H9 (cell line): ENCODE data around the gene INVS. TPM values are rescaled to one million over a fixed set of nuclear protein-coding genes. Genes with fewer than 3 reads are reported as not detected.
A peak's percentile ranks its signal among the peaks of the same experiment; 100 is the strongest.

Experiments used
- DNase-seq: peaks from one replicate; pipeline ENCODE4 v3.0.0-alpha.2; 2017
- H2AFZ ChIP-seq: one replicate; pipeline ENCODE4 v1.6.1; 2013; ENCODE audit warnings: mild to moderate bottlenecking, low read length, control low read depth, moderate library complexity
- H2AK5ac ChIP-seq: 2 replicates; pipeline ENCODE4 v1.6.1; 2013; ENCODE audit warnings: low read length, control low read depth, mixed read lengths; ENCODE audit not compliant: insufficient read length
- H2BK120ac ChIP-seq: one replicate; pipeline ENCODE4 v1.6.1; 2013; ENCODE audit warnings: low read depth, mild to moderate bottlenecking, low read length, control low read depth, inconsistent platforms; ENCODE audit not compliant: poor library complexity, severe bottlenecking
- H2BK12ac ChIP-seq: 2 replicates; pipeline ENCODE4 v1.6.1; 2013; ENCODE audit warnings: low read length, control low read depth, mixed read lengths, low read depth; ENCODE audit not compliant: insufficient read length
- H2BK15ac ChIP-seq: 2 replicates; pipeline ENCODE4 v1.6.1; 2013; ENCODE audit warnings: low read depth, low read length, control low read depth
- H2BK20ac ChIP-seq: one replicate; pipeline ENCODE4 v1.6.1; 2013; ENCODE audit warnings: low read depth, mild to moderate bottlenecking, low read length, control low read depth, inconsistent platforms; ENCODE audit not compliant: poor library complexity, severe bottlenecking
- H2BK5ac ChIP-seq: 2 replicates; pipeline ENCODE4 v1.6.1; 2013; ENCODE audit warnings: low read length, control low read depth, mixed read lengths; ENCODE audit not compliant: insufficient read length
- H3K14ac ChIP-seq: 2 replicates; pipeline ENCODE4 v1.6.1; 2013; ENCODE audit warnings: low read length, control low read depth; ENCODE audit not compliant: insufficient read depth
- H3K18ac ChIP-seq: 2 replicates; pipeline ENCODE4 v1.6.1; 2013; ENCODE audit warnings: low read depth, mild to moderate bottlenecking, mixed read lengths, low read length, control low read depth; ENCODE audit not compliant: insufficient read length
- H3K23ac ChIP-seq: 2 replicates; pipeline ENCODE4 v1.6.1; 2013; ENCODE audit warnings: low read length, control low read depth, mixed read lengths, low read depth; ENCODE audit not compliant: insufficient read length
- H3K23me2 ChIP-seq: 2 replicates; pipeline ENCODE4 v1.6.1; 2013; ENCODE audit warnings: low read depth, mild to moderate bottlenecking, mixed read lengths, low read length, control low read depth; ENCODE audit not compliant: insufficient read length, poor library complexity, severe bottlenecking
- H3K27ac ChIP-seq: 2 replicates; pipeline ENCODE4 v1.5.1; 2013; ENCODE audit warnings: low read length, control low read depth, mixed read lengths, low read depth; ENCODE audit not compliant: insufficient read length
- H3K27me3 ChIP-seq: 2 replicates; pipeline ENCODE4 v1.6.1; 2013; ENCODE audit warnings: low read length, control low read depth, inconsistent platforms; ENCODE audit not compliant: insufficient read depth
- H3K4ac ChIP-seq: 2 replicates; pipeline ENCODE4 v1.6.1; 2013; ENCODE audit warnings: low read depth, mild to moderate bottlenecking, control low read depth, inconsistent platforms, low read length, moderate library complexity
- H3K4me1 ChIP-seq: 2 replicates; pipeline ENCODE4 v1.6.1; 2013; ENCODE audit warnings: low read length, control low read depth, inconsistent platforms; ENCODE audit not compliant: insufficient read depth
- H3K4me2 ChIP-seq: 2 replicates; pipeline ENCODE4 v1.6.1; 2013; ENCODE audit warnings: low read length, control low read depth, mixed read lengths; ENCODE audit not compliant: insufficient read length, insufficient read depth
- H3K56ac ChIP-seq: 2 replicates; pipeline ENCODE4 v1.6.1; 2013; ENCODE audit warnings: low read depth, mild to moderate bottlenecking, mixed read lengths, low read length, control low read depth; ENCODE audit not compliant: insufficient read length
- H3K79me1 ChIP-seq: 2 replicates; pipeline ENCODE4 v1.6.1; 2013; ENCODE audit warnings: low read depth, mild to moderate bottlenecking, moderate library complexity, low read length, control low read depth, inconsistent platforms; ENCODE audit not compliant: insufficient read depth, poor library complexity, severe bottlenecking
- H3K79me2 ChIP-seq: 2 replicates; pipeline ENCODE4 v1.6.1; 2013; ENCODE audit warnings: low read length, control low read depth, inconsistent platforms; ENCODE audit not compliant: insufficient read depth
- H3K9ac ChIP-seq: 2 replicates; pipeline ENCODE4 v1.6.1; 2013; ENCODE audit warnings: low read length, control low read depth, mixed read lengths; ENCODE audit not compliant: insufficient read length; ENCODE audit errors: extremely low read depth
- H3K9me3 ChIP-seq: one replicate; pipeline ENCODE4 v1.6.1; 2013; ENCODE audit warnings: low read depth, low read length, inconsistent platforms; ENCODE audit not compliant: control insufficient read depth
- H3T11ph ChIP-seq: one replicate; pipeline ENCODE4 v1.6.1; 2013; ENCODE audit warnings: mild to moderate bottlenecking, low read length, control low read depth, inconsistent platforms
- H4K20me1 ChIP-seq: one replicate; pipeline ENCODE4 v1.6.1; 2013; ENCODE audit not compliant: control insufficient read depth, insufficient read length, insufficient read depth
- H4K5ac ChIP-seq: 2 replicates; pipeline ENCODE4 v1.6.1; 2013; ENCODE audit warnings: low read depth, mild to moderate bottlenecking, mixed read lengths, low read length, control low read depth; ENCODE audit not compliant: insufficient read length
- H4K8ac ChIP-seq: replicated peaks from 2 replicates; pipeline ENCODE4 v1.6.1; 2013; ENCODE audit warnings: low read length, control low read depth, mixed read lengths, low read depth; ENCODE audit not compliant: insufficient read length
- H4K91ac ChIP-seq: 2 replicates; pipeline ENCODE4 v1.6.1; 2013; ENCODE audit warnings: low read depth, mild to moderate bottlenecking, moderate library complexity, mixed read lengths, low read length, control low read depth; ENCODE audit not compliant: insufficient read length
- H3K27ac Mint-ChIP-seq, 3 experiments: 2 replicates in 2 of 3; 3 replicates in 1 of 3; pipeline ENCODE4 v1.8.0; 2020 to 2021; ENCODE audit warnings: mixed read lengths in 3 of 3, mild to moderate bottlenecking in 1 of 3, moderate library complexity in 1 of 3
- H3K27me3 Mint-ChIP-seq: 2 replicates; pipeline ENCODE4 v1.8.0; 2021; ENCODE audit warnings: low read depth, mild to moderate bottlenecking, moderate library complexity, mixed read lengths
- H3K36me3 Mint-ChIP-seq, 3 experiments: 2 replicates in 2 of 3; 3 replicates in 1 of 3; pipeline ENCODE4 v1.8.0; 2020 to 2021; ENCODE audit warnings: low read depth in 3 of 3, mixed read lengths in 3 of 3; ENCODE audit not compliant: insufficient read depth in 1 of 3
- H3K4me1 Mint-ChIP-seq, 2 experiments: 2 replicates each; pipeline ENCODE4 v1.8.0; 2020; ENCODE audit warnings: mixed read lengths in 2 of 2
- H3K4me3 Mint-ChIP-seq, 2 experiments: 2 replicates in 1 of 2; 3 replicates in 1 of 2; pipeline ENCODE4 v1.8.0; 2020 to 2021; ENCODE audit warnings: mild to moderate bottlenecking in 2 of 2, mixed read lengths in 2 of 2, moderate library complexity in 1 of 2
- H3K9me3 Mint-ChIP-seq, 2 experiments: 2 replicates in 1 of 2; 3 replicates in 1 of 2; pipeline ENCODE4 v1.8.0; 2020; ENCODE audit warnings: mild to moderate bottlenecking in 2 of 2, mixed read lengths in 2 of 2, moderate library complexity in 1 of 2
- CTCF ChIP-seq: fragments of 200-600 bp; sonication (generic); conservative IDR thresholded peaks from 3 replicates; pipeline ENCODE4 v1.8.0; 2021; ENCODE audit warnings: antibody characterized with exemption, mild to moderate bottlenecking
- WGBS: extraction: QIAGEN DNeasy Blood & Tissue Kit; methylation state at CpG from one replicate; pipeline ENCODE4 v1.1.7; 2013; ENCODE audit warnings: missing lambda C conversion rate, low lambda C conversion rate, mixed read lengths; ENCODE audit not compliant: insufficient read length; ENCODE audit errors: extremely low coverage; 5-methylcytosine and 5-hydroxymethylcytosine counted together
- total RNA-seq: library from RNA; stranded (reverse); gene quantifications from 2 replicates; pipeline ENCODE4 v1.2.1, GENCODE V29; 2021

The INVS gene
- total RNA-seq, 1 experiment from 2014 or later = 7.5 TPM

DNA sequence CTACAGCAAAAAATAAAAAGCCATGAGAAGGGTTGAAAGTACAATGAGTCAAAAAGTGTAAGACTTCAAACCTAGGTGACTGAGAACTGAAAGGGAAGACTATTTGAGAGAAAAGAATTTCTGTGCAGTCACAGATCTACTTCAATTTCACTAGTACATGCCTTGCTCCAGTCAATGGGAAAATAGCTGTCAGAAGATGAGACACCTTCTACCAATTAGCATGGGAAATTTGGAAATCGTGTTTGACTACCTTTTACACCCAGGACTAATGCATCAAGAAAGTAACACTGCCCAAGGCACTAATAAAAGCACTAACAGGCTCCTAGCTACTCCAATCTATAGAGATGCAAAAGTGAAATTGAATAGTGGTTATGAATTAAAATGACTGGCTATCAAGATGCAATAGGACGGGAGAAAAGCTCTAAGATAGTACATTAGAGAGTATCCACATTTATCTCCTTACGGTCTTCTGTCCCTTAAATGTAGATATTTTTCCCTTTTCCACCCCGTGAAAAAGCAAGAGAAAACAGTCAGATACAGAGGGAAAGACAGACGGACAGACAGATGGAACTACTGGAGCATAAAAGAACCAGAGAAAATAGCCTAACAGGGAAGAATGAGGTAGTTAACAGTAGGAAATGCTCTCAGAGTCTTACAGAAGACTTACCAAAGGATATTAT lies 15.5 kb upstream of the INVS start:
- no peak for DNase-seq

More for the DNA sequence above, 15.5 kb upstream of the INVS start:
- Histone ChIP-seq H3K79me1 (no peaks in the 10 kb centered on the region), H2BK20ac (no peak overlapping the region), H4K91ac (no peak overlapping the region), H3K9ac (peak overlapping the region; percentile 2), H3T11ph (no peak overlapping the region), H2BK5ac (no peak overlapping the region), H2BK15ac (no peak overlapping the region), H3K4me1 (peaks cover 2% of the 10 kb centered on the region; the same call in 1 of the 2 replicates), H3K18ac (no peak overlapping the region), H2BK12ac (no peak overlapping the region), H2AK5ac (no peak overlapping the region), H3K79me2 (0 out of 2 replicates have a peak, but pooled peaks cover 1% of the 10 kb centered on the region), H3K56ac (no peak overlapping the region), H2AFZ (no peak overlapping the region), H4K20me1 (no peaks in the 10 kb centered on the region), H2BK120ac (no peak overlapping the region), H3K4ac (no peak overlapping the region), H3K9me3 (no peaks in the 10 kb centered on the region), H3K4me2 (no peak overlapping the region), H3K14ac (no peak overlapping the region), H3K23ac (no peak overlapping the region), H3K27me3 (no peaks in the 10 kb centered on the region), H4K5ac (no peak overlapping the region), H3K27ac (no peak overlapping the region), H4K8ac (no peak overlapping the region), H3K23me2 (no peaks in the 10 kb centered on the region)
- no peaks in the 10 kb centered on the region for H3K27me3 Mint-ChIP-seq
- no peaks in the 10 kb centered on the region for H3K9me3 Mint-ChIP-seq
- TF ChIP-seq CTCF = no peak
- no peaks in the 10 kb centered on the region; a peak in 1 of 7 replicates for H3K36me3 Mint-ChIP-seq
- peak overlapping the region in 1 of 3 experiments; percentile 7; a peak in 3 of 7 replicates for H3K27ac Mint-ChIP-seq
- H3K4me1 Mint-ChIP-seq = peaks cover 23 to 27% of the 10 kb centered on the region in 2 experiments
- no CpG with 5 or more reads among the region's 5 CpGs for WGBS
- H3K4me3 Mint-ChIP-seq = no peak overlapping the region; a peak in 1 of 5 replicates
